Glomerular endothelial cell (primary cell): ENCODE data around the gene MRGPRX3. TPM values are rescaled to one million over a fixed set of nuclear protein-coding genes. Genes with fewer than 3 reads are reported as not detected.

Experiments used
- DNase-seq: peaks from one replicate; pipeline ENCODE4 v3.0.0-alpha.2; 2011; ENCODE audit warnings: low read depth, low spot score; ENCODE audit errors: extremely low read depth
- total RNA-seq: library from RNA; depleted of rRNA; stranded (reverse); fragments of >200 nt; gene quantifications from 2 replicates; pipeline ENCODE4 v1.2.3, GENCODE V29; 2015

The MRGPRX3 gene
- total RNA-seq, 1 donor from 2014 or later: not detected

- no peak for DNase-seq
Measured at GRCh38 chr11:18151581-18151980, 19.2 kb downstream of the MRGPRX3 start.

- no peak for DNase-seq
Measured at GRCh38 chr11:18168372-18168771, 36.0 kb downstream of the MRGPRX3 start.

- no peak for DNase-seq
Measured at GRCh38 chr11:18171377-18172000, 39.1 kb downstream of the MRGPRX3 start.

GRCh38 chr11:18172666-18173065 lies 40.3 kb downstream of the MRGPRX3 start, which contains the start of gene MRGPRX4:
Gene MRGPRX4, plus strand, starts transcription at chr11:18172837. Its CDS starts 420 bp downstream, at chr11:18173257.
- DNase-seq: no peak

GRCh38 chr11:18173225-18173866 lies 41.0 kb downstream of the MRGPRX3 start:
- DNase-seq: no peak

Other genes with a start within 250 kb of the MRGPRX3 start
- gene SERGEF, start 119.5 kb upstream of the MRGPRX3 start, total RNA-seq: 5.4 and 8.0 TPM in 2 replicates
- 0.12 TPM in 1 of 2 replicates, not detected in the other for gene TPH1, start 86.3 kb upstream of the MRGPRX3 start, total RNA-seq
- 15.8 and 19.9 TPM in 2 replicates for gene SAAL1, start 26.5 kb upstream of the MRGPRX3 start, total RNA-seq
- gene MRGPRX4, start 40.3 kb downstream of the MRGPRX3 start, total RNA-seq: not detected in 2 replicates
- gene SAA4, start 104.2 kb downstream of the MRGPRX3 start, total RNA-seq: not detected in 2 replicates
- 0.87 TPM in 1 of 2 replicates, not detected in the other for gene SAA2, start 116.1 kb downstream of the MRGPRX3 start, total RNA-seq
- gene SAA1, start 133.7 kb downstream of the MRGPRX3 start, total RNA-seq: not detected in 2 replicates
- gene HPS5, start 189.6 kb downstream of the MRGPRX3 start, total RNA-seq: 10.5 and 11.4 TPM in 2 replicates
- 36.9 and 42.2 TPM in 2 replicates for gene GTF2H1, start 190.0 kb downstream of the MRGPRX3 start, total RNA-seq